Gastrocnemius medialis (tissue), 4 donors: ENCODE measurements around the gene NEK6. TPM values are rescaled to one million over a fixed set of nuclear protein-coding genes. Genes with fewer than 3 reads are reported as not detected.
A peak's percentile ranks its signal among the peaks of the same experiment; 100 is the strongest.

ENCODE experiments used
- ATAC-seq, 2 donors: fragments of 150-250 bp; one replicate each; pipeline ENCODE4 v1.9.1; 2016
- DNase-seq, 2 donors: peaks; one replicate each; pipeline ENCODE4 v3.0.0-alpha.2; 2019
- H3K27ac ChIP-seq, 4 donors: fragments of 200-600 bp; sonication (generic); 1 replicate in 1 of 4; 2 replicates in 3 of 4; pipeline ENCODE4 v1.5.1; 2016 to 2018; ENCODE audit warnings: mild to moderate bottlenecking in 2 of 4, moderate library complexity in 1 of 4
- H3K27me3 ChIP-seq, 3 donors: fragments of 200-600 bp; sonication (generic) in 2 of 3; 1 replicate in 1 of 3; 2 replicates in 2 of 3; pipeline versions ENCODE4 v1.5.1 to v1.6.0; 2016 to 2019; ENCODE audit warnings: mild to moderate bottlenecking in 1 of 3, moderate library complexity in 1 of 3
- H3K36me3 ChIP-seq, 2 donors: fragments of 200-600 bp; sonication (generic) in 1 of 2; one replicate each; pipeline ENCODE4 v1.5.1; 2017 to 2018
- H3K4me1 ChIP-seq, 2 donors: fragments of 200-600 bp; sonication (generic) in 1 of 2; one replicate each; pipeline ENCODE4 v1.5.1; 2016 to 2017; ENCODE audit warnings: mild to moderate bottlenecking in 2 of 2
- H3K4me3 ChIP-seq, 4 donors: fragments of 200-600 bp; sonication (generic) in 3 of 4; 1 replicate in 1 of 4; 2 replicates in 3 of 4; pipeline ENCODE4 v1.5.1; 2016 to 2019; ENCODE audit warnings: mild to moderate bottlenecking in 2 of 4
- H3K9me3 ChIP-seq, 3 donors: fragments of 200-600 bp; sonication (generic) in 2 of 3; 1 replicate in 1 of 3; 2 replicates in 2 of 3; pipeline ENCODE4 v1.5.1; 2016 to 2019
- CTCF ChIP-seq, 5 experiments: fragments of 450-650 bp in 3 of 5; fragments of 200-600 bp in 2 of 5; sonication (generic) in 2 of 5; IDR thresholded peaks in 4 of 5; conservative IDR thresholded peaks in 1 of 5; 1 replicate in 4 of 5; 2 replicates in 1 of 5; pipeline ENCODE4 v1.5.1; 2016 to 2019; ENCODE audit warnings: antibody characterized with exemption in 5 of 5, mild to moderate bottlenecking in 3 of 5, moderate library complexity in 3 of 5
- POLR2A ChIP-seq, 2 donors: fragments of 450-650 bp; IDR thresholded peaks; one replicate each; pipeline ENCODE4 v1.6.1; 2017; ENCODE audit warnings: antibody characterized with exemption in 2 of 2, mild to moderate bottlenecking in 2 of 2, moderate library complexity in 2 of 2
- in situ Hi-C, 4 donors: fragments of 200-750 bp; cut with MboI; loops; one replicate each; pipeline versions ENCODE4 v1.15.0 to v1.8.0; 2017; ENCODE audit warnings: low sequenced_read_pairs in 4 of 4
- intact Hi-C: fragments of 100-400 bp; cut with DNase I; formaldehyde crosslinking; loops from one replicate; pipeline ENCODE4 v1.15.1; 2023; ENCODE audit warnings: low total_unique reads
- total RNA-seq, 4 donors: library from RNA; depleted of rRNA; stranded (reverse); fragments of >200 nt; gene quantifications; one replicate each; pipeline versions ENCODE4 v1.1.0 to v1.2.3, GENCODE V29; 2016

Gene NEK6
- total RNA-seq, 4 donors from 2014 or later, result 2.3 to 10.1 (median 3.5) TPM

- H3K36me3 ChIP-seq, result no peaks in the 10 kb centered on the region
- TF ChIP-seq CTCF (IDR thresholded peaks at IDR 0.05 in 4 of 5, conservative IDR thresholded peaks at IDR 0.05 in 1 of 5) (no peak), POLR2A (IDR thresholded peaks at IDR 0.05) (no peak)
- H3K9me3 ChIP-seq, result no peaks in the 10 kb centered on the region
- ATAC-seq, result no peak
- H3K27ac ChIP-seq, result no peak overlapping the region
- in situ Hi-C loops (no loop called here), intact Hi-C loops (no loop called here)
- no peak for DNase-seq
- H3K27me3 ChIP-seq, result no peaks in the 10 kb centered on the region
- H3K4me3 ChIP-seq, result no peak overlapping the region
- peaks cover 6 to 31% of the 10 kb centered on the region in 2 donors for H3K4me1 ChIP-seq
These were observed 10.9 kb downstream of the NEK6 start for GRCh38 chr9:124268661-124269060.

- intact Hi-C loops (no loop called here), in situ Hi-C loops (no loop called here)
- Histone ChIP-seq H3K27me3 (no peaks in the 10 kb centered on the region), H3K27ac (no peak overlapping the region), H3K4me3 (no peak overlapping the region), H3K9me3 (no peaks in the 10 kb centered on the region), H3K4me1 (peaks cover 6 to 29% of the 10 kb centered on the region in 2 donors), H3K36me3 (no peaks in the 10 kb centered on the region)
- TF ChIP-seq POLR2A (IDR thresholded peaks at IDR 0.05) (no peak), CTCF (IDR thresholded peaks at IDR 0.05 in 4 of 5, conservative IDR thresholded peaks at IDR 0.05 in 1 of 5) (no peak)
- ATAC-seq (no peak), DNase-seq (no peak)
These were observed 11.8 kb downstream of the NEK6 start for GRCh38 chr9:124269556-124269955.

- Histone ChIP-seq H3K36me3 (no peaks in the 10 kb centered on the region), H3K9me3 (no peaks in the 10 kb centered on the region)
- peak in 1 of 2 donors; percentile 40 for DNase-seq
These were observed 13.0 kb downstream of the NEK6 start for GRCh38 chr9:124270504-124271335.

GRCh38 chr9:124271660-124272059 lies 13.9 kb downstream of the NEK6 start:
- TF ChIP-seq POLR2A (IDR thresholded peaks at IDR 0.05), result no peak
- TF ChIP-seq CTCF (IDR thresholded peaks at IDR 0.05 in 4 of 5, conservative IDR thresholded peaks at IDR 0.05 in 1 of 5), result no peak
- Histone ChIP-seq H3K4me3 (no peak overlapping the region), H3K27me3 (no peaks in the 10 kb centered on the region), H3K27ac (peak overlapping the region in 2 of 4 donors; percentile 24 to 31), H3K36me3 (no peaks in the 10 kb centered on the region), H3K9me3 (no peaks in the 10 kb centered on the region), H3K4me1 (peaks cover 6 to 26% of the 10 kb centered on the region in 2 donors)
- DNase-seq, result peak in 1 of 2 donors; percentile 31
- intact Hi-C loops, result no loop called here
- in situ Hi-C loops, result no loop called here
- peak; percentile 33 to 34 for ATAC-seq

More at GRCh38 chr9:124270504-124271335, 13.0 kb downstream of the NEK6 start:
- Histone ChIP-seq H3K4me1 (peaks cover 6 to 29% of the 10 kb centered on the region in 2 donors), H3K27ac (peak overlapping the region in 1 of 4 donors; percentile 31), H3K4me3 (no peak overlapping the region), H3K27me3 (no peaks in the 10 kb centered on the region)
- in situ Hi-C loops (no loop called here), intact Hi-C loops (no loop called here)
- TF ChIP-seq POLR2A (IDR thresholded peaks at IDR 0.05) (no peak), CTCF (IDR thresholded peaks at IDR 0.05 in 4 of 5, conservative IDR thresholded peaks at IDR 0.05 in 1 of 5) (no peak)
- peak; percentile 41 to 47 for ATAC-seq
